ENCODE data around the gene ANXA6.

The ANXA6 gene

GRCh38 chr5:151077967-151078366, 79.6 kb downstream of the ANXA6 start:
- no peak overlapping the region for H3K4me3 ChIP-seq (ENCODE audit: control insufficient read depth, low read depth, low read length)
- no peak for DNase-seq (ENCODE audit: low read depth)
- no peak for TF ChIP-seq CTCF (IDR thresholded peaks at IDR 0.05; ENCODE audit: control insufficient read depth, insufficient read depth, low read depth, low read length, missing control alignments)

- no peak for DNase-seq (ENCODE audit: low read depth)
- no peak for TF ChIP-seq CTCF (IDR thresholded peaks at IDR 0.05; ENCODE audit: control insufficient read depth, insufficient read depth, low read depth, low read length, missing control alignments)
- no peak overlapping the region for H3K4me3 ChIP-seq (ENCODE audit: control insufficient read depth, low read depth, low read length)
These were observed 80.2 kb downstream of the ANXA6 start for GRCh38 chr5:151077419-151077818.

GRCh38 chr5:151076616-151077015, 81.0 kb downstream of the ANXA6 start:
- DNase-seq (ENCODE audit: low read depth) = no peak
- no peak for TF ChIP-seq CTCF (IDR thresholded peaks at IDR 0.05; ENCODE audit: control insufficient read depth, insufficient read depth, low read depth, low read length, missing control alignments)
- no peak overlapping the region for H3K4me3 ChIP-seq (ENCODE audit: control insufficient read depth, low read depth, low read length)

- no peak for DNase-seq (ENCODE audit: low read depth)
- TF ChIP-seq CTCF (IDR thresholded peaks at IDR 0.05; ENCODE audit: control insufficient read depth, insufficient read depth, low read depth, low read length, missing control alignments) = no peak
- no peak overlapping the region for H3K4me3 ChIP-seq (ENCODE audit: control insufficient read depth, low read depth, low read length)
These were observed 81.8 kb downstream of the ANXA6 start for GRCh38 chr5:151075698-151076331.

GRCh38 chr5:151074557-151074956, 83.0 kb downstream of the ANXA6 start:
- TF ChIP-seq CTCF (IDR thresholded peaks at IDR 0.05; ENCODE audit: control insufficient read depth, insufficient read depth, low read depth, low read length, missing control alignments) = no peak
- DNase-seq (ENCODE audit: low read depth) = no peak
- no peak overlapping the region for H3K4me3 ChIP-seq (ENCODE audit: control insufficient read depth, low read depth, low read length)

- no peak for TF ChIP-seq CTCF (IDR thresholded peaks at IDR 0.05; ENCODE audit: control insufficient read depth, insufficient read depth, low read depth, low read length, missing control alignments)
- H3K4me3 ChIP-seq (ENCODE audit: control insufficient read depth, low read depth, low read length) = no peak overlapping the region
- no peak for DNase-seq (ENCODE audit: low read depth)
These were observed 84.3 kb downstream of the ANXA6 start for GRCh38 chr5:151073280-151073679.

- TF ChIP-seq CTCF (IDR thresholded peaks at IDR 0.05; ENCODE audit: control insufficient read depth, insufficient read depth, low read depth, low read length, missing control alignments) = no peak
- no peak for DNase-seq (ENCODE audit: low read depth)
These were observed 85.0 kb downstream of the ANXA6 start for GRCh38 chr5:151072630-151073025.

More at GRCh38 chr5:151072630-151073025, 85.0 kb downstream of the ANXA6 start:
- no peak overlapping the region for H3K4me3 ChIP-seq (ENCODE audit: control insufficient read depth, low read depth, low read length)
